Measurements from ENCODE around the gene SCARB1.
"Not testable (repeated sequence)": the region's sequence is repeated elsewhere in the genome, so short reads cannot be mapped to it uniquely, and the experiment has no call there.

SCARB1 gene, protein sequence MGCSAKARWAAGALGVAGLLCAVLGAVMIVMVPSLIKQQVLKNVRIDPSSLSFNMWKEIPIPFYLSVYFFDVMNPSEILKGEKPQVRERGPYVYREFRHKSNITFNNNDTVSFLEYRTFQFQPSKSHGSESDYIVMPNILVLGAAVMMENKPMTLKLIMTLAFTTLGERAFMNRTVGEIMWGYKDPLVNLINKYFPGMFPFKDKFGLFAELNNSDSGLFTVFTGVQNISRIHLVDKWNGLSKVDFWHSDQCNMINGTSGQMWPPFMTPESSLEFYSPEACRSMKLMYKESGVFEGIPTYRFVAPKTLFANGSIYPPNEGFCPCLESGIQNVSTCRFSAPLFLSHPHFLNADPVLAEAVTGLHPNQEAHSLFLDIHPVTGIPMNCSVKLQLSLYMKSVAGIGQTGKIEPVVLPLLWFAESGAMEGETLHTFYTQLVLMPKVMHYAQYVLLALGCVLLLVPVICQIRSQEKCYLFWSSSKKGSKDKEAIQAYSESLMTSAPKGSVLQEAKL

DNA sequence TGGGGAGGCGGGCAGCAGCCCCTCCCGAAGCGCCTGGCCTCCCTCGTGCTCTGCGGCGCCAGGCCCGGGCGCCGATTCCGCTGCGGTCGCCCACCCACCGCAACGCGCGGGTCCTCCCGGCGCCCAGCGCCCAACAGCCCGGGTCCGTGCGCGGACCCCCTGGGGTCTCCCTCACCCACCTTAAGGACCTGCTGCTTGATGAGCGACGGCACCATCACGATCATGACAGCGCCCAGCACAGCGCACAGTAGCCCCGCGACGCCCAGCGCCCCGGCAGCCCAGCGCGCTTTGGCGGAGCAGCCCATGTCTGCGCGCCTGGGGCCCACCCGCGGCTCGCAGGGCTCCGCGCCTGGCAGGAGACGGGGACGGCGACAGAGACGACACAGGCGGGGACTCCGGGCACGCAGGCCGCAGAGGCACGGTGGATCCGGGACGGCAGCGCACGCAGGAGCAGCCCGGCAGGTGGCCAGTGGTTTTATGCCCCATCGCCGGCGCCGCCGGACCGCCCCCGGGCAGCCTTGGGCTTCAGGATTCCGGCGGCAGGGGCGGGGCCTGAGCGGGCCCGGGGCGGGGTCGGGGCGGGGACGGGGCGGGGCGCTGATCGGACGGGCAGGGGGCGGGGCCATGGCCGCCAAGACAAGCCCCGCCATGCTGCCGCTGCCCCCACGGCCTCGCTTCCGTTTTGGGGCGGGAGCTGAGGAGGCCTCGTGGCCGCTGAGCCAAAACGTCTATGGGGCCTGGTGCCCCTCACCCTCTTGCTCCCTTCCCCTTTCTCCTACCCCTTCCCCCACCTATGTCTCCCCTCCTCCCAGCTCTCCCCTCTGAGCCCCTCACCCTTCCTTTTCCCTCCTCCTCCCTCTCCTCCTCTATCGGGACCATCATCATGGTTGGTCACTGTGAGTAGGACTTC, at the start of gene SCARB1:
SCARB1 (minus strand) TSS at position 449 of the 910 bp plus-strand sequence; CDS start at position 305, 144 bp downstream.
- peak; percentile 82 for DNase-seq

- not testable (repeated sequence) for DNase-seq
These were observed 49.0 kb upstream of the SCARB1 start for GRCh38 chr12:124912529-124913287.

- not testable (repeated sequence) for DNase-seq
These were observed 47.9 kb upstream of the SCARB1 start for GRCh38 chr12:124911521-124911920.

- no peak for DNase-seq
These were observed 47.2 kb upstream of the SCARB1 start for GRCh38 chr12:124910561-124911478.

GRCh38 chr12:124909831-124910560, 46.3 kb upstream of the SCARB1 start:
- no peak for DNase-seq

DNA sequence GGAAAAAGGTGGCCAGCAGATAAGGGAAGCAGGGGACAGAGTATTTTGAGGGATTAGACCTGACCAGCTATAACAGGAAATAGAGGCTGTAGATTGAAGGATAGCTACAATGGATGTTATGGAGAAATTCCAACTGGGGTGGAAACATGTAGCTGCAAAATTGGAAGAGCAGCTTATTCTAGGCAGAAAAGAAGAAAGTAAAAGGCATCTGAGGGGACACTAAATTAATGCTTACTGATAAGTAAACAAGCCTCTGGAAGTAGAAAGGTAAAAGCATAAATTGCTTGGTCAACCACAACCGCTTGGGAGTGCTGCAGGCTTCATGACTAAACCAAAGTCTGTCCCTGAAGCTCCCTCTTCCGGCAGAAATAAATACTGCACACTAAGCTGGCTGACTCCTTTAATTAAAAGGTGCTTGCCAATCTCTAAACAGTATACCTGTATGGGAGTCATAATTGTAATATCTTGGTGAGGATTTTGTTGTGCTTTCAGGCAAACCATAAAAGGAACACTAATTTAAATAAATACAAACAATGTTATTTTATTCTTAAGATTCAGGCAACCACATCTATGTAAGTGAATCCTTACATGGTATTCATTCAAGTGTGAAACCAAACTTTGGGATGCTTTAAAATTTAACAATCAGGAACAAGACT, 43.1 kb upstream of the SCARB1 start:
- peak; percentile 87 for DNase-seq

- peak; percentile 78 for DNase-seq
These were observed 40.8 kb upstream of the SCARB1 start for GRCh38 chr12:124904306-124905098.

DNA sequence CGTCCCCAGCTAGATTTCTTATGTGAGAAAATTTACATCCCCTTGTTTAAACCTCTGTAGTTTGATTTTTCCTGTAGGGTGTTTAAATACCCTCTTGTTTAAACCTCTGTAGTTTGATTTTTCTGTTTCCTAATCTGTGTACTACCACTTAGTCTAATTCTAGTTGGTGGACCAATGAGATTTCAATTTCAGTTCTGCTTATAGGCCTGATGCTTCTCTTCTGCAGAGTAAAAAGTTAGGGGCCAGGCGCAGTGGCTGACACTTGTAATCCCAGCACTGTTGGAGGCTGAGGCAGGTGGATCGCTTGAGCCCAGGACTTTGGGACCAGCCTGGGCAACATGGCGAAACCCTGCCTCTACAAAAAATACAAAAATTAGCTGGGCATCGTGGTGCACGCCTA, 39.3 kb upstream of the SCARB1 start:
- DNase-seq: no peak

- DNase-seq: no peak
These were observed 37.3 kb upstream of the SCARB1 start for GRCh38 chr12:124901003-124901402.

- not testable (repeated sequence) for DNase-seq
These were observed 36.7 kb upstream of the SCARB1 start for GRCh38 chr12:124900345-124900795.

DNA sequence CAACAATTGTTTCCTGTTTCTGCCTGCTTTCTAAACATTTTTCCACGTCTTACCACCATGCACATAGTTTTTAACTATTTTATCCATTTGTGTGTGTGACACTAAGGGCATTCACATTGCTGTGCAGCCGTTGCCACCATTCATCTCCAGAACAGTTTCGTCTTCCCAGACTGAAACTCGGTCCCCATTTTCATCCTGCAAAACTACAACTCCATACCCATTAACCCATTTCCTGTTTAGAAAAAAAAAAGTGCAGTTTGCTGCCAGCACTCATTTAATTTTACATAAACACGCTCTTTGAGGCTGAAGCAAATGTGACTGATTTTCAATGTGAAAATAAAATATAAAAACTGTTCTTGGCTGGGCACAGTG, 35.2 kb upstream of the SCARB1 start:
- DNase-seq: no peak

DNA sequence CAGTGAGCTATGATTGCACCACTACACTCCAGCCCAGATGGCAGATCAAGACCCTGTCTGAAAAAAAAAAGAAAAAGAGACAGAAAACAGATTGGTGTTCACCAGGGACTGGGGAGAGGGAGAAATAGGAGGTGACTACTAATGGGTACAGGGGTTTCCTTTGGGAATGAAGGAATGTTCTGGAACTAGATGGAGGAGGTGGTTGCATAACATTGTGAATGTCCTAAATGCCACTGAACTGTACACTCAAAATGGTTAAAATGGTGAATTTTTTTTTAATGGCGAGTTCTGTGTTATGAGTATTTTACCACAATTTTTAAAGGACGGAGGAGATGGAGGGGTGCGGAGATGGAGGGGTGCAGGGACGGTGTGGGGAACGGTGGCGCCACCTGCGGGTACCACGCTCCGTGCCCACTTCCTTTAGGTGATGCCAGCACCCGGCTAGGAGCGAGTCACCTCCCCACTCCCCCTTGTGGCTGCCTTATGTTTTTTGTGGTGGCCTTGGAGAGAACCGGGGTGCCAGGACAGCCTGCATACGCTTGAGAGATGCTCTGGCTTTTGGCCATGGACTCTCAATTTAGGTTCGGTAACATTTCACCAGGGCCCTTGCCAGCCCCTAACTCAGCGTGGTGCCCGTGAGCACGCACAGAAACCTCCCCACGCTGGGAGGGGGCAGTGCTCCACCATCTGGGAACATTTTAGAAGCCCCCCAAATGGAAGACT, 34.7 kb upstream of the SCARB1 start:
- DNase-seq: no peak

DNA sequence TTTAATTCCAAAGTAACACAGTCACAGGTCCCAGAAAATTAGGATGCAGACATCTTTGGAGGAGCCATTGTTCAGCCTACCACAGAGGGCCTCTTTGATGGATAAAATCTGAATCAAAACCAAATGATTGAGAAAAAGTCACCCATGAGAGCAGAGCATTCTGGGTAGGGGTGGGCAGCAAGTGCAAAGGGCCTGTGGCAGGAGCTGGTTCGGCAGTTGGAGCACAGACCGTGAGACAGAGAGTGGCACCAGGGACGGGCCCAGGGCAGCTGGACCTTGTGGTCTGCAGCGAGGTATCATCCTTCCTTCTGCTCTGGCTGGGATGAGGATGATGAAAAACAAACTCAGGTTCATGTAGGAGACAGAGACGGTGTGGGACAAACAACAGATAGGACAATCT, 32.8 kb upstream of the SCARB1 start:
- no peak for DNase-seq

GRCh38 chr12:124893792-124894516, 30.3 kb upstream of the SCARB1 start:
- no peak for DNase-seq

- no peak for DNase-seq
These were observed 24.6 kb upstream of the SCARB1 start for GRCh38 chr12:124888260-124888659.

- not testable (repeated sequence) for DNase-seq
These were observed 24.1 kb upstream of the SCARB1 start for GRCh38 chr12:124887766-124888165.

DNA sequence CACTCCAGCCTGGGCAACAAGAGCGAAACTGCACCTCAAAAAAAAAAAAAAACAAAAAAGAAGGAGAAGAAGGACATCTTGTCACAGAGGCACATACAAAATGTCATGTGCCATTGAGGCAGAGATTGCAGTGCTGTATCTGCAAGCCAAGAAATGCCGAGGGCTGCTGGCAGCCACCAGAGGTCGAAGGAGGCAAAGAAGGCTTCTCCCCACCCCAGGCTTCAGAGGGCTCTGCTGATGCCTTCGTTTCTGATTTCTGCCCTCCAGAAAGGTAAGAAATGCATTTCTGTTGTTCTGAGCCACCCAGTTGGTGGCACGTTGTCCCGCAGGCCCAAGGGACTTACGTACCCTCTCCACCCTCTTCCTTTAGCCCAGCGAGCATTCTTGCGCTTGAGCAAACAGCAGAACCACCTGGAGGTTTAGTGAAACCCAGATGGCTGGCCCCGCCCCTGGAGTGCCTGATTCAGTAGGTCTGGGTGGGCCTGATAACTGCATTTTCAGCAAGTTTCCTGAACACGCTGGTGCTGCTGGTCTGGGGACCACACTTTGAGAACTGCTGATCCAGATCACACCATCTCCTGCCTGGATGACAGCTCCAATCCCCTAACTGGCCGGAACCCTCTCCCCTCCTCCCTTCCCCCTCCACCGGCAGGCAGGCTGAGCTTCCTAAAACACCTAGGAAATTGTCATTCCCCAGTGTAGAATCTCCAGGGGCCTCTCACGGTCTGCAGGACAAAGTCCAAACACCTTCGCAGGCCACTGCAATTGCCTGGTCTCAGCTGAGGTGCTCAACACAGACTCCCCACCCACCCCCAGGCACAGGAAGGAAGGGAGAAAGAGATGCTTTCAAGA, 21.1 kb upstream of the SCARB1 start:
- DNase-seq: no peak

Data from fibroblast of skin of right biceps (primary cell).